Activated CD8-positive, alpha-beta T cell treated with anti-CD3 and anti-CD28 coated beads for 36 hours (primary cell): ENCODE results near the gene ZMYND10. TPM values are rescaled to one million over a fixed set of nuclear protein-coding genes. Genes with fewer than 3 reads are reported as not detected.

ENCODE experiments used
- ATAC-seq: fragments of 200-7000 bp; cut with Tn5 transposase; one replicate; pipeline ENCODE4 v1.10.0; 2021; ENCODE audit warnings: mild to moderate bottlenecking, moderate library complexity
- CTCF ChIA-PET: fragments of 350-600 bp; sonication (Branson Sonifier 250); formaldehyde crosslinking; loops from one replicate; lab custom pipeline; 2021; ENCODE audit warnings: antibody characterized with exemption; lab: Charles Lee
- POLR2A ChIA-PET: fragments of 350-600 bp; sonication (Branson Sonifier 250); formaldehyde crosslinking; loops from one replicate; lab custom pipeline; 2021; ENCODE audit warnings: antibody characterized with exemption; lab: Charles Lee
- DNase-seq: peaks from one replicate; pipeline ENCODE4 v3.0.0-alpha.2; 2020
- H3K27ac Mint-ChIP-seq: one replicate; pipeline ENCODE4 v1.8.0; 2021; ENCODE audit warnings: mild to moderate bottlenecking, mixed read lengths
- H3K27me3 Mint-ChIP-seq: one replicate; pipeline ENCODE4 v1.8.0; 2021; ENCODE audit warnings: mixed read lengths
- H3K36me3 Mint-ChIP-seq: one replicate; pipeline ENCODE4 v1.8.0; 2021; ENCODE audit warnings: low read depth, mixed read lengths
- H3K4me1 Mint-ChIP-seq: one replicate; pipeline ENCODE4 v1.8.0; 2021; ENCODE audit warnings: low read depth, mixed read lengths
- H3K4me3 Mint-ChIP-seq: one replicate; pipeline ENCODE4 v1.8.0; 2021; ENCODE audit warnings: mild to moderate bottlenecking, moderate library complexity, mixed read lengths
- H3K9me3 Mint-ChIP-seq: one replicate; pipeline ENCODE4 v1.8.0; 2021; ENCODE audit warnings: mixed read lengths
- intact Hi-C: fragments of 100-400 bp; cut with micrococcal nuclease; formaldehyde crosslinking; loops from one replicate; pipeline ENCODE4 v1.10.0; 2022
- total RNA-seq, 2 experiments: library from RNA; stranded (reverse); gene quantifications; one replicate each; pipeline ENCODE4 v1.2.3, GENCODE V29; 2021
- TF ChIP-seq, protein P1 (sequence below): fragments of 200-600 bp; IDR thresholded peaks from one replicate; pipeline ENCODE4 v1.8.0; 2022; ENCODE audit warnings: antibody characterized with exemption, mild to moderate bottlenecking

Gene ZMYND10
- total RNA-seq, 2 experiments from 2014 or later, result 1.5 to 2.6 TPM

- CTCF ChIA-PET, result interaction anchor here (1.0 to 2.1 kb wide), 11 partner anchors 14 to 67 kb away, joined by 3 to 8 read pairs (median 4); partner anchors contain the start of gene GNAI2
- peak within 1 kb of the TSS; percentile 95 for H3K4me3 Mint-ChIP-seq
- peak within 1 kb of the TSS; percentile 93 for H3K27ac Mint-ChIP-seq
- H3K36me3 Mint-ChIP-seq, result peaks cover 32% of the 10 kb centered on the region
- ATAC-seq (peak; percentile 98), DNase-seq (peak; percentile 98)
- peaks cover 14% of the 10 kb centered on the region for H3K4me1 Mint-ChIP-seq
- intact Hi-C loops, result no loop called here
- H3K9me3 Mint-ChIP-seq, result no peaks in the 10 kb centered on the region
- TF ChIP-seq, protein P1, sequence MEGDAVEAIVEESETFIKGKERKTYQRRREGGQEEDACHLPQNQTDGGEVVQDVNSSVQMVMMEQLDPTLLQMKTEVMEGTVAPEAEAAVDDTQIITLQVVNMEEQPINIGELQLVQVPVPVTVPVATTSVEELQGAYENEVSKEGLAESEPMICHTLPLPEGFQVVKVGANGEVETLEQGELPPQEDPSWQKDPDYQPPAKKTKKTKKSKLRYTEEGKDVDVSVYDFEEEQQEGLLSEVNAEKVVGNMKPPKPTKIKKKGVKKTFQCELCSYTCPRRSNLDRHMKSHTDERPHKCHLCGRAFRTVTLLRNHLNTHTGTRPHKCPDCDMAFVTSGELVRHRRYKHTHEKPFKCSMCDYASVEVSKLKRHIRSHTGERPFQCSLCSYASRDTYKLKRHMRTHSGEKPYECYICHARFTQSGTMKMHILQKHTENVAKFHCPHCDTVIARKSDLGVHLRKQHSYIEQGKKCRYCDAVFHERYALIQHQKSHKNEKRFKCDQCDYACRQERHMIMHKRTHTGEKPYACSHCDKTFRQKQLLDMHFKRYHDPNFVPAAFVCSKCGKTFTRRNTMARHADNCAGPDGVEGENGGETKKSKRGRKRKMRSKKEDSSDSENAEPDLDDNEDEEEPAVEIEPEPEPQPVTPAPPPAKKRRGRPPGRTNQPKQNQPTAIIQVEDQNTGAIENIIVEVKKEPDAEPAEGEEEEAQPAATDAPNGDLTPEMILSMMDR, result no peak
- POLR2A ChIA-PET, result interaction anchor here (0.7 to 8.2 kb wide), 14 partner anchors 8 to 97 kb away, joined by 3 to 98 read pairs (median 4); partner anchors contain the start of gene LSMEM2
- H3K27me3 Mint-ChIP-seq, result no peaks in the 10 kb centered on the region
Observed at GRCh38 chr3:50292159-50293078, 53.1 kb downstream of the ZMYND10 start, which contains the start of gene IFRD2. Gene IFRD2, minus strand, starts transcription at chr3:50292429. Its CDS starts 155 bp downstream, at chr3:50292274.

Other genes with a start within 250 kb of the ZMYND10 start
- gene SEMA3F, start 190.4 kb downstream of the ZMYND10 start, total RNA-seq, result under 1 TPM; 0.34 to 0.43 TPM
- gene GNAT1, start 154.1 kb downstream of the ZMYND10 start, total RNA-seq, result under 1 TPM; 0.11 to 0.23 TPM
- gene SLC38A3, start 140.5 kb downstream of the ZMYND10 start, total RNA-seq, result under 1 TPM in 1 of 2 experiments, not detected in 1; 0.22 TPM
- 100 to 1,000 TPM; 238 to 242 TPM for gene GNAI2, start 109.5 kb downstream of the ZMYND10 start, total RNA-seq
- gene SEMA3B, start 76.6 kb downstream of the ZMYND10 start, total RNA-seq, result 1 to 10 TPM; 1.6 to 2.3 TPM
- gene LSMEM2, start 66.6 kb downstream of the ZMYND10 start, total RNA-seq, result not detected
- gene IFRD2, start 53.3 kb downstream of the ZMYND10 start, total RNA-seq, result 100 to 1,000 TPM; 132 to 133 TPM
- gene HYAL3, start 46.3 kb downstream of the ZMYND10 start, total RNA-seq, result 1 to 10 TPM; 3.3 to 4.1 TPM
- gene NAA80, start 46.3 kb downstream of the ZMYND10 start, total RNA-seq, result 10 to 100 TPM; 23.2 to 23.4 TPM
- gene HYAL1, start 42.2 kb downstream of the ZMYND10 start, total RNA-seq, result not detected
- gene HYAL2, start 23.0 kb downstream of the ZMYND10 start, total RNA-seq, result 1 to 10 TPM; 3.9 to 4.1 TPM
- gene TUSC2, start 17.5 kb downstream of the ZMYND10 start, total RNA-seq, result 10 to 100 TPM; 16.7 to 19.5 TPM
- 10 to 100 TPM; 75.8 to 76.5 TPM for gene RASSF1, start 4.9 kb downstream of the ZMYND10 start, total RNA-seq
- gene NPRL2, start 5.0 kb upstream of the ZMYND10 start, total RNA-seq, result 10 to 100 TPM; 41.3 to 44.7 TPM
- gene CYB561D2, start 5.1 kb upstream of the ZMYND10 start, total RNA-seq, result 10 to 100 TPM; 17.1 to 18.2 TPM
- gene TMEM115, start 13.8 kb upstream of the ZMYND10 start, total RNA-seq, result 10 to 100 TPM; 15.2 to 16.8 TPM
- 1 to 10 TPM; 1.6 to 2.1 TPM for gene CACNA2D2, start 157.9 kb upstream of the ZMYND10 start, total RNA-seq
- 10 to 100 TPM; 37.9 to 41.3 TPM for gene C3orf18, start 222.0 kb upstream of the ZMYND10 start, total RNA-seq
- 100 to 1,000 TPM in 1 of 2 experiments, 10 to 100 TPM in 1; 97.1 to 101 TPM for gene HEMK1, start 223.8 kb upstream of the ZMYND10 start, total RNA-seq